ENCODE results near the gene GRAMD2B.

Gene GRAMD2B

GRCh38 chr5:126526493-126526892, 103.3 kb downstream of the GRAMD2B start:
- no peak for DNase-seq (ENCODE audit: low read depth)
- H3K4me3 ChIP-seq (ENCODE audit: low read depth, low read length) = no peak overlapping the region
- TF ChIP-seq CTCF (IDR thresholded peaks at IDR 0.05; ENCODE audit: control insufficient read depth, extremely low read depth, insufficient read depth) = no peak

GRCh38 chr5:126527158-126527557, 103.9 kb downstream of the GRAMD2B start:
- TF ChIP-seq CTCF (IDR thresholded peaks at IDR 0.05; ENCODE audit: control insufficient read depth, extremely low read depth, insufficient read depth) = no peak
- DNase-seq (ENCODE audit: low read depth) = no peak
- H3K4me3 ChIP-seq (ENCODE audit: low read depth, low read length) = no peak overlapping the region

GRCh38 chr5:126527892-126528291, 104.7 kb downstream of the GRAMD2B start:
- no peak overlapping the region for H3K4me3 ChIP-seq (ENCODE audit: low read depth, low read length)
- no peak for TF ChIP-seq CTCF (IDR thresholded peaks at IDR 0.05; ENCODE audit: control insufficient read depth, extremely low read depth, insufficient read depth)
- no peak for DNase-seq (ENCODE audit: low read depth)

- TF ChIP-seq CTCF (IDR thresholded peaks at IDR 0.05; ENCODE audit: control insufficient read depth, extremely low read depth, insufficient read depth) = no peak
- H3K4me3 ChIP-seq (ENCODE audit: low read depth, low read length) = no peak overlapping the region
- DNase-seq (ENCODE audit: low read depth) = no peak
These were observed 108.4 kb downstream of the GRAMD2B start for GRCh38 chr5:126531543-126532120.

- no peak overlapping the region for H3K4me3 ChIP-seq (ENCODE audit: low read depth, low read length)
- no peak for TF ChIP-seq CTCF (IDR thresholded peaks at IDR 0.05; ENCODE audit: control insufficient read depth, extremely low read depth, insufficient read depth)
- DNase-seq (ENCODE audit: low read depth) = no peak
These were observed 111.3 kb downstream of the GRAMD2B start for GRCh38 chr5:126534553-126534952.

- DNase-seq (ENCODE audit: low read depth) = no peak
- no peak overlapping the region for H3K4me3 ChIP-seq (ENCODE audit: low read depth, low read length)
These were observed 112.8 kb downstream of the GRAMD2B start for GRCh38 chr5:126535856-126536545.

More at GRCh38 chr5:126535856-126536545, 112.8 kb downstream of the GRAMD2B start:
- no peak for TF ChIP-seq CTCF (IDR thresholded peaks at IDR 0.05; ENCODE audit: control insufficient read depth, extremely low read depth, insufficient read depth)
